ENCODE data around the gene MTCH2.

The MTCH2 gene

DNA sequence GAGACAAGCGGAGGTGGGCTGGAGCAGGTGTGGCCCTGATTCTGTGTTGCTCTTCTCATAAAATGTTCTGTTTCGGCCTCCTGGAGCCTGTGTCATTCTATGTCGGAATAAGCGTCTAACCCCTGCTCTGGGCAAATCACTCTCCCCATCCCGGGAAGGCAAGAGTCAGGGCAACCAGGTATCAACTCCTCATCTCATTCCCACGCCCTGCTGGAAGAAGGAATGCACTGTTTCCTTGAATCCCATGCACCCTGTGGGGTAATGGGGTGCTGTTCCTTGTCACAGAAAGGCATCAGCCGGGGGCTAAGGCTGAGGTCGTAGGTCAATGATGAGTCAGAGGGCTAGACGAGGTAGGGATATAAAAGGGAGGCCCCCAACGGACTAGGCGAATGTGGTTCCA, 53.2 kb downstream of the MTCH2 start:
- no peak for DNase-seq

DNA sequence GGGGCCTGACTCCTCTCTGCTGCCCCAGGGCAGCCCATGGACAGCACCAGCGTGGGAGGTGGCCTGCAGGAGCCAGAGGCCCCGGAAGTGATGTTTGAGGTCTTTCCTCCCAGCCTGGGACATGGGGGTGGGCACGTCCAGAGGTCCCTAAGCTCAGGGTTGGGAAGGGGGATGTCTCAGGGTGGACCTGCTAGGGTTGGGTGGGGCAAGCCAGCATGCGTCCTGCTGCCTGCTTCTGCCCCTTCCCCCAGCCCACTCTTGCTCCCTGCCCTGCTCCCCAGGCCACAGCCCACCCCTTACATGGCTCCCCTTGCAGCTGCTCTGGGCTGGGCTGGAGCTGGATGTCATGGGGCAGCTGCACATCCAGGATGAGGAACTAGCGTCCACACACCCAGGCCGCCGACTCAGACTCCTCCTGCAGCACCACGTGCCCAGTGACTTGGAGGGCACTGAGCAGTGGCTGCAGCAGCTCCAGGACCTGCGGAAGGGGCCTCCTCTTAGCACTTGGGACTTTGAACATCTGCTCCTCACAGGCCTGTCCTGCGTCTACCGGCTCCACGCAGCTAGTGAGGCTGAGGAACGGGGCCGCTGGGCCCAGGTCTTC, 54.5 kb downstream of the MTCH2 start:
- DNase-seq = no peak

DNA sequence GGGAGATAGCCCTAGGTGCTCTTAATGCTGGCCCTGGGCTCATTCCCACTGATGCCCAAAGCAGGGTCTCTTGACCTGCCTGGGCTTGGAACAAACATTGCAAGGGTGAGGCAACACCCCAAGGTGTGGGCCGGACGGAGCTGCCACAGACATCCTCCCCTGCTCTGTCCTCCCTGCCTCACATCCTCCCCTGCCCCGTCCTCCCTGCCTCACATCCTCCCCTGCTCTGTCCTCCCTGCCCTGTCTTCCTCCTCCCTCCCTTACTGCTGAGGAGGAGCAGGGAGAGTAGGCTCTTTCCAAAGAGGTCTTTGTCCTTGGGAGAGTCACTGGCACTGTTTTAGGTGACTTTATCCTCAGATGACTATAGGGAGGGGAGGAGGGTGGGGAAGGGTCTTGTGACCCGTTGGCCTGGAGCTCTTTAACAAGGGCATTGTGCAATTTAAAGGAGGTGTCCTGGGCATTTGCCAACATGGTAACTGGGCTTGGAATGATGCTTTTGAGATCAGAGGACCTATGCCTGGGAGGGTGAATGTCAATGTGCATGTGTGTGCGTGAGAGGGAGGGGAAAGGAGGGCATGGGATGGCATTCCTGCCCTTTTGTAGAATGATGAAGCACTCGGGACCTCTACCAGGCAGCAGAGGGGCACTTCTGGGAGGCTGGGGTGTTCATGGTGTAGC, 55.2 kb downstream of the MTCH2 start:
- DNase-seq = no peak

GRCh38 chr11:47586098-47586855, 56.1 kb downstream of the MTCH2 start, which contains the start of gene FAM180B:
TSS of gene FAM180B (plus strand) at chr11:47586678. CDS start at chr11:47586769, 91 bp downstream.
- DNase-seq = no peak

- no peak for DNase-seq
Observed at GRCh38 chr11:47583844-47584243, 58.5 kb downstream of the MTCH2 start.

DNA sequence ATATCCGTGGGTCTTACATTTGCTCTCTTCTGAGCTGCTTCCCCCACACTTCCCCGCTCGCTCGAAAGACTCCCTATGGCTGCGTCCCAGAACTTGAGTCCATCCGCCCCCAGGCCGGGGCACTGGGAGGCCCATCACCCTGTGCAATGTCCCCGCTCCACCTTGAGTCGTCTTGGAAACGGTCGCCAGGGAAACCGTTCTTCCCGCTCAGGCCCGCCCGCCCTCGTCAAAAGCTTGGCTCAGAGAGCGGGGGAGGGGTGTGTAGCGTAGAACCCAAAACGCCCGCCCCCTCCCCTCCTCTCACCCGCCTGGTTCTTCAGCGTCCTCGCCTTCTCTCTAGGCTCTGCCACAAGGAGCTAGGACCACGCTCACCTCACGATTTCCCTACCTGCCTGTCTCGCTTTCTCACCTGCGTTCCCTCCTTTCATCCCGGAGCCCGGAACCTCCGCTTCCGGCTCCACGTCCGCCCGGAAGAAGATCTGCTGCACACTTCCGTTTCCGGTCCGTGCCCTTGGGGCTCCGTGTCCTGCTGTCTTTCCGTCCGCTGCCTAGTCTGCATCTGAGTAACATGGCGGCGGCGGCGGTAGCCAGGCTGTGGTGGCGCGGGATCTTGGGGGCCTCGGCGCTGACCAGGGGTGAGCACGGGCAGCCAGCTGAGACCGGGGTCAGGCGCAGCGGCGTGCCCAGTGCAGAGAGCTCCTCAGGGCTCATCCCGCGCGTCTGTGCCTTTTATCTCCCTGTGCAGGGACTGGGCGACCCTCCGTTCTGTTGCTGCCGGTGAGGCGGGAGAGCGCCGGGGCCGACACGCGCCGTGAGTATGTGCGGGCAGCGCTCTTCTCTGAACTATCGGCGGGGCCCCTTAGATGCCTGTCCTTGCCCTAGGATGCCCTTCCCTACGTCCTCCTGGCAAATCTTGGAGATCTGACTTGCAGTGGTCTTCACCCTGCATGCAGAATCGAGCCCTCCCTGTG, 63.5 kb downstream of the MTCH2 start, which contains the start of the genes KBTBD4 and NDUFS3:
Gene KBTBD4, minus strand, starts transcription at position 447 of the 971 bp plus-strand sequence. Its CDS starts 19 bp downstream, at position 428.
Gene NDUFS3, plus strand, starts transcription at position 551 of the 971 bp plus-strand sequence. Its CDS starts 18 bp downstream, at position 569.
- DNase-seq = peak; percentile 86

DNA sequence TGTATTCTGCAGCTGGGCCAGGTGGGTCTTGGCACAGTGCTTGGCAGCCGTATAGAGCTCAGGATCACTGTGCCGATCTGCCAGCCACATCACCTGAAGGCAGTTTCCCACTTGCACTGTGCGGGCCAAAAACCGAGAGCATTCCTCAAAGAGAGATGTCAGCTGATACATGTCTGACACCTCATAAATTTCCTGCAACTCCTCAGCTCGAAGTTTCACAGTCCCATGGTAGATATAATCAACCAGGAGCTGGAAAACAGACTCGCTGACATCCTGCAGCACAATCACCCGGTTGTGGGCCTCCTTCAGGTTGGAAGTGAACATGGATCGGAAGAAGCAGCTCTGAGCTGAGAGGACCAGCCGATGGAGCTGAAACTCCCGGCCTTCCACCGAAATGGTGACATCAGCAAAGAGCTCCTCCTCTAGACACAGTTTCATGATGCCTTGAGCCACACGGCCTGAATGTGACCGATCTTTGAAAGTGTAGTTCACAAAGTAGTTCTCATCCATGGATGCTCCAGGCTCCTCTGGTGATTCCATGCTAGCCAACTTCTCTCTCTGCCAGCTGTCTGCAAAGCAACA, 64.8 kb downstream of the MTCH2 start:
- DNase-seq = no peak

DNA sequence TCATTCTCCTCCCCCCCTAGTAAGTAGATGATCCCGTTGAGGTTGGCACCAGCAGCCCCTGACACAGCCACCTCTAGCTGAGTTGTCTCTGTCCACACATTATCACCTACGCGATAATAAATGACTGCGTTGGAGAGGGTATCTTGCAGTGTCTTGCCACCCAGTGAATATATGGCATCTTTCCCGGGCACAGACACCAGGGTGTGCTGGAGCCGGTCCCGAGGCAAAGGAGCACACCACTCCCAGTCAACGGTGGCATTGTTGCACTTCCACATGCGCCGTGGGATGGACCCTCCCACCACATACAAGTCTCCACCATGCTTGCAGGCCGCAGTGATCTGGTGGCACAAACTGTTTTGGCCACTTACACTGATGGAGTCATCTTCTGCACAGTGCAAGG, 69.0 kb downstream of the MTCH2 start:
- no peak for DNase-seq

- DNase-seq = no peak
Observed at GRCh38 chr11:47572715-47573255, 69.6 kb downstream of the MTCH2 start.

- DNase-seq = no peak
Observed at GRCh38 chr11:47571895-47572294, 70.5 kb downstream of the MTCH2 start.

GRCh38 chr11:47571357-47571729, 71.0 kb downstream of the MTCH2 start:
- no peak for DNase-seq

DNA sequence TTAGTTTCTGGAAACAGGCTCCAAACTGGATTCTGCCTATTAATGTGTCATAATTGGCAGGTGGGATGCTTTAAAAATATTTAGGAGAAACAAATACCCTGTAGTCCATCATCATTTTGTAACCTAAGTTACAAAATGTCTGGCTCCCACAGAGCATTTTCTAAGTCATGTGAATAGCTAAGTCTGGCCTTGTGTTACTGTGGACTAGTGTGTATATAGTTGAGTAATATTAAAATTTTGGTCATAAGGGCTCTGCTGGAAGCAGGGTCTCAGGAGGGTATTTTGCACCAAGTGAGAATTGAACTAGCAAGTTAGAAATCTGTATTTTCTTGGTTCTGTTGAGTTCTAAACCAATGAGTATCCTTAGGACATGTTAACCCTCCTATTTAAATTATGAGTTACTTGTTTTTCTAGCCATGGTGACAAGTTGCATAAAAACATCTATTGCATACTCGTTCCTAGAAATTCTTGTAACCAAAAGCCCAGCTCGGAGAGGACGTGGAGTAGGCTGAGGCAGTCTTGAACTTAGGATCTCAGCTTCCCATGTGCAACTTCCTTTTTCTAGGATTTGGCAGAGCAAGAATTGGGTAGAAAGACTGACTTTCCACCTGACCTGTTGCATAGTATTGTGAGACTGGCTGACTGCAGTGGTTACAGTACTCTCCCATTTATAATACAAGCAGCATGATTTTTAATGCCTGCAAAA, 71.6 kb downstream of the MTCH2 start:
- no peak for DNase-seq

DNA sequence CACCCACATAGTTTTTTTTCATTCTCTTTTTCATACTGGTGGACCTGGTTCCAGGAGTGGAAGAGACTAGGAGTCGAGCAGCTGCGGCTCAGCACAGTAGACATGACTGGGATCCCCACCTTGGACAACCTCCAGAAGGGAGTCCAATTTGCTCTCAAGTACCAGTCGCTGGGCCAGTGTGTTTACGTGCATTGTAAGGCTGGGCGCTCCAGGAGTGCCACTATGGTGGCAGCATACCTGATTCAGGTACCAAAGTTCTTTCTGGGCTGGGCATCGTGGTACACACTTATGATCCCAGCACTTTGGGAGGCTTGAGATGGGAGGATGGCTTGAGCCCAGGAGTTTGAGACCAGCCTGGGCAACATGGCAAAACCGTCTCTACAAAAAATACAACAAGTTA, 72.7 kb downstream of the MTCH2 start:
- DNase-seq = no peak

Measured in central memory CD4-positive, alpha-beta T cell (primary cell).